T1000 (cell line): Measurements from ENCODE around the gene ID1.
A peak's percentile ranks its signal among the peaks of the same experiment; 100 is the strongest.
"Not testable (repeated sequence)": the region's sequence is repeated elsewhere in the genome, so short reads cannot be mapped to it uniquely, and the experiment has no call there.

Source experiments
- DNase-seq: peaks from one replicate; lab custom pipeline; 2025; ENCODE audit warnings: mixed read lengths; lab: John Stamatoyannopoulos, UW

Gene ID1

DNA sequence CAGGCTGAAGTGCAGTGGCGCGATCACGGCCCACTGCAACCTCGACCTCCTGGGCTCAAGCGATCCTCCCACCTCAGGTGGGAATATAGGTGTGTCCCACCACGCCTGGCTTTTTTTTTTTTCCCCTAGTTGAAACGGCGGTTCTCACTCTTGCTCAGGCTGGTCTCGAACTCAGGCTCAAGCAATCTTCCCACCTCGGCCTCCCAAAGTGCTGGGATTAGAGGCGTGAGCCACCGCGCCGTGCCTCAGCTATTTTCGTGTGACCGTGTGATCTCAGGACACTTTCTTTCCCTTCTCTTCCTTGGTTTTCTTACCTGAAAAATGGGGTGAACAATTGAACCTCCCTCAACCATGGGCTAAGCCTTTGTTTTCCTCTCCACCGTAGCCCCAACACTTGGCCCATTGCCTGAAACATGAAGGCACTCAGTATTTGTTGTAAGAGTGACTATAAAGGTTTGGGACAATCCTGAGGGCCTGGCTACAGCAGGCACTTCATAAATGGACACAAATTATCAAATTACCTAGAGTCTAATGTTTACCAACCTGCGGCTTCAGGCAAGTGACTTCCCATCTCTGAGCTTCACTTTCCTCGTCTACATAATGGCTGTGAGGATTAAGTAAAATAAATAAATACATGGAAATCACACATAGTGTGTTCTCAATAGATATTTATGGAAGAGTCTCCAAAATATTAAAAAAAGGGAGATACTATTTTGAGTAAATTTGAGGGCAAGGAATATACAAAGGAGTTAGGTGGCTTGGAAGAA is 31.4 kb upstream of the ID1 start:
- DNase-seq: no peak

DNA sequence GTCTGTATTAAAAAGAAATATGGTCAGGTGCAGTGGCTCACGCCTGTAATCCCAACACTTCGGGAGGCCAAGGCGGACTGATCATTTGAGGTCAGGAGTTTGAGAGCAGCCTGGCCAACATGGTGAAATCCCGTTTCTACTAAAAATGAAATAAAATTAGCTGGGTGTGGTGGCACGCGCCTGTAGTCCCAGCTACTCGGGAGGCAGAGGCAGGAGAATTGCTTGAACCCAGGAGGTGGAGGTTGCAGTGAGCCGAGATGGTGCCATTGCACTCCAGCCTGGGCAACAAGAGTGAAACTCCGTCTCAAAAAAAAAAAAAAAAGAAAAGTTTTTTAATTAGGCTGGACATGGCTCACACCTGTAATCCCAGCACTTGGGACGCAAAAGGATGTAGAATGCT is 30.1 kb upstream of the ID1 start:
- DNase-seq: not testable (repeated sequence)

DNA sequence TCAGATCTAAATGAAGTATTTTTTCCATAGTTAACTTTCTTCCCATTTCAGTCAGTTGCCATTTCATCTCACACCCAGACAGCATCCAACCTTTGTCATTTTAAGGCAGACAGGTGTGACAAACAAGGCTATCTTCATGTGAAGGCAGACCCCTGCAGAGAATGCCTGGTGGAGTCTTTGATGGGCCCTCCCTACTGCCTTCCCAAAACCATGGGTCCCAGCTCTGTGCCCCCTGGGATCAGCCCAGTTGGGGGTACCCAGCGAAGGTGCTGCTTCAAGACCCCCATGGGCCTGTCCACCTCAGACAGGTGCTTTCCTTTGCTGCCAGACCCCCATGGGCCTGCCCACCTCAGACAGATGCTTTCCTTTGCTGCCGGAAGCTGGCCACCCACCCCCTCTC is 28.3 kb upstream of the ID1 start:
- no peak for DNase-seq

DNA sequence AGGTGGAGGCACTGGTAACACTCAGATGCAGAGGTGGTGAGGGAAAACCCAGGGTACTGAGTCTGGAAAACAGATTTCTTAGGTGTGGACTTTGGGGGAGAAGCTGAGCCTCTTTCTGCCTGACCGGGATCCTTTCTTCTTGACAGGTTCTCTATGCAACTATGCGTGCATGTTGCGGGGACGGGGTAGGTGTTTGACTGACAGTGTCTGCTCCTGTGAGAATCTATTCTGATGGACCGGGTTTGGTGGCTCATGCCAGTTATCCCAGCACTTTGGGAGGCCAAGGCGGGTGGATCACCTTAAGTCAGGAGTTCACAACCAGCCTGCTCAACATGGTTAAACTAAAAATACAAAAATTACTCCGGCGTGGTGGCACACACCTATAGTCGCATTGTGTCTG is 27.9 kb upstream of the ID1 start:
- no peak for DNase-seq

DNA sequence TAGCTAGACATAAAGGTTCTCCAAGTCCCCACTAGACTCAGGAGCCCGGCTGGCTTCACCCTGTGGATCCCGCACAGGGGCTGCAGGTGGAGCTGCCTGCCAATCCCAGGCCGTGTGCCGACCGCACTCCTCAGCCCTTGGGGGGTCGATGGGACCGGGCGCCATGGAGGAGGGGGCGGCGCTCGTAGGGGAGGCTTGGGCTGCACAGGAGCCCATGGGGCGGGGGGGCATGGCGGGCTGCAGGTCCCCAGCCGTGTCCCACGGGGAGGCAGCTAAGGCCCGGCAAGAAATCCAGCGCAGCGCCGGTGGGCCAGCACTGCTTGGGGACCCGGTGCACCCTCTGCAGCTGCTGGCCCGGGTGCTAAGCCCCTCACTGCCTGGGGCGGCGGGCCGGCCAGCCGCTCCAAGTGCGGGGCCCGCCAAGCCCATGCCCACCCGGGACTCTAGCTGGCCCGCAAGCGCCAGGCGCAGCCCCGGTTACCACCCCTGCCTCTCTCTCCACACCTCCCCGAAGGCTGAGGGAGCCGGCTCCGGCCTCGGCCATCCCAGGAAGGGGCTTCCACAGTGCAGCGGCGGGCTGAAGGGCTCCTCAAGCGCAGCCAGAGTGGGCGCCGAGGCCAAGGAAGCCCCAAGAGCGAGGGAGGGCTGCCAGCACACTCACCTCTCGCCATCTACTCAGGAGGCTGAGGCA is 26.5 kb upstream of the ID1 start:
- DNase-seq: no peak

DNA sequence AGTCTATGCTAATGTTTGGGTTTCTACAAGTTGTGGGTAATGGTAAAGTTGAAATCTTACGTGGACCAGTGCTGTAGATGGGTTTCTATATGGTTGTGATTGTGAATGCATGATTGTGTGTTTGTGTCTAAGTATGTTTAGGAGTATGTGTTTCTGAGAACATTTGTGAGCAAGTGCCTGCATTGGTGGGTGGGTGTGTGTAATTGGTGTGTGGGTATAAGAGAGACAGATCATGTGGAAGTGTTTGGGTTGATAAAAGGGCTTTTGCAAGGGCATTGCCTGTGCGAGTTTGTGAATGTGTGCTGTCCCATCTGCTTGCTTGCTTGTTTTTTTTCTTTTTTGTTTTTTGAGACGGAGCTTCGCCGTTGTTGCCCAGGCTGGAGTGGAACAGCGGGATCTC is 25.8 kb upstream of the ID1 start:
- DNase-seq: no peak

DNA sequence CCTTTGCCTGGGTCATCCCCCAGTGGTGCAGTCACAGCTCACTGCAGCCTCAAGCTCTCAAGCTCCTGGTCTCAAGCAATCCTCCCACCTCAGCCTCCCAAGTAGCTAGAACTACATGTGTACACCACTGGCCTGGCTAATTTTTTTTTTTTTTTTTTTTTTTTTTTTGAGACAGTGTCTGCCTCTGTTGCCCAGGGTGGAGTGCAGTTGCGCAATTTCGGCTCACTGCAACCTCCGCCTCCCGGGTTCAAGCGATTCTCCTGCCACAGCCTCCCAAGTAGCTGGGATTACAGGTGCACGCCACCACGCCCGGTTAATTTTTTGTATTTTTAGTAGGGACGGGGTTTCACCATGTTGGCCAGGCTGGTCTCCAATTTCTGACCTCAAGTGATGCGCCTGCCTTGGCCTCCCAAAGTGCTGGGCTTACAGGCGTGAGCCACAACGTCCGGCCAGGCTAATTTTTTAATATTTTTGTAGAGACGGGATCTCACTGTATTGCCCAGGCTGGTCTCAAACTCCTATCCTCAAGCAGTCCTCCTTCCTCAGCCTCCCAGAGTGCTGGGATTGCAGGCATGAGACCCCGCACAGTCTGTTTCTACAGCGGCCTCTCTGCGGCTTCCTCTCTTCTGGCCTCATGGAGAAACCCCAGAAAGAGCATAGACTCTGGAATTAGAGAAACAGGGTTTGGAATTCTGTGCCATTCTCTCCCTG is 25.0 kb upstream of the ID1 start:
- DNase-seq: not testable (repeated sequence)

DNA sequence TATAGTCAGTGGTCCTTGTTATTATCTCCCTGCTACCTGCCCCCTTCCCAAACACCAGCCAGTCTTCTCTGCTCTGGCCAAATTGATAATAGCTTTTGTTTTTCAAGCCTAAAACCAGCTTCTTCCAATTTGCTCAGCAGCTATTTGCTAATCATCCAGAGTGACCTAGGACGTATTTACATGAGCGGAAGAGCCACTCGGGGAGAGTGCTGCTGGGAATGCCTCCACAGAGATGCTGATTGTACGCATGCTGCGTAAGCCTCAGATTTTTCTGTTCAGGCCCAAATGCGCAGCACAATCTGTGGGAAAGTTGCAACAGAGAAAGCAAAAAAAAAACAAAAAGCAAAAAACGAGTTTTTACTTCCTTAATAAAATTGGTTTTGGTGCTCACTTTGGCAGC is 24.4 kb upstream of the ID1 start:
- DNase-seq: no peak

DNA sequence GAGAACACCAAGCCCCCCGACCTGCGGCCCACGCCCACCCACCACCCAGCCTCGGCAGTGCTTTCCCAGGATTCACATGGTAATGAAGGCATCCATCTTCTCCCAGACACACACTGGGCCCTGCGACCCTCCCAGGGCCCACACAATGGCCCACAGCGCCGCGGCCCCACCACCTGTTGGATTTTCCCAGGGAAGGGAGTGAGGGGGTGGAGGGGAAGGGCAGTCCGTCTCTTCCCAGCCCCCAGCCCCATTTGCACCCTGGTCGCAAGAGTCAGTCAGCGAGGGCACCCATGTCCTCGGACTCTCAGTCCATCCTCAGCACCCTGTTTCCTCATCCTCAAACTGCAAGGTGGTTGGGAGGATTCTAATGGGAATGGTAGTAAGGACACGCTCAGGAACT is 23.7 kb upstream of the ID1 start:
- no peak for DNase-seq

DNA sequence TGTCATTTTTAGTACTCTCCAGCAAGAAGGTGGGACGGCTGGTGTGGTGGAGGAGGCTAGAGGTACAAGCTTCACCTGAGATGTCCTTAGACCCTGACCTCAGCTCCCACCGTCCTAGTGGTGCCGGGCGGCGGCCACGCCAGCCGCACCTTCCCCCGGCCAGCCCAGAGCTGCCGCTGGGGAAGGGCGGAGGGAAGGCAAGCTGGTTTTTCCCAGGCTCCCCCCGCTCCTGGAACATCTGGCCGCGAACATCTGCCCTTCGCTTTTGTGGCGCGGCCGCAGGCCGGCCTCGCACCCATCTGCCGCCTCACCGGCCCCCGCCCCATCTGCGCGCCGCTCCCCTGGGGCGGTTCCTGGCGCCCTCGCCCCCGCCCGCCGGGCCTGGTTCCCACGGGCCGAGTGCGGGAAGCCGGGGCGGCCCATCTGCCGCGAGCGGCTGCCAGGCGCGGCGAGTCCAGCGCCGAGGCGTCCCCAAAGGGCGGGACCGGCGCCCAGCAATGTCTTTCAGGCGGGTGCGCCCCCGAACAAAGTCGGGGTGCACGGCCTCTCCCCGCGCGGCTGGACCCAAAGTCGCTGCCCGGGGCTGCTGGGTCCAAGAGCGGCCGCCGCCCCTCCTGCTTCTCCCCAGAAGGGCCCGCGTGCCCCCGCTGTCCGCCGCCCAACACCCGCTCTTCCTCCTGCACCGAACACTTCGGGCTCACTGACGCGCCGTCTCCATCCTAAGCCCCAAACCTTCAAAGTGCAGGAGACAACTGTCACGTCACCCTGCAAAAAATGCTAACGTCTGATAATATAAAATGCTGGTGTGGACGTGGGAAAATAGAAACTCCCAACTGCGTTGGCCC is 17.3 kb upstream of the ID1 start:
- DNase-seq: no peak

DNA sequence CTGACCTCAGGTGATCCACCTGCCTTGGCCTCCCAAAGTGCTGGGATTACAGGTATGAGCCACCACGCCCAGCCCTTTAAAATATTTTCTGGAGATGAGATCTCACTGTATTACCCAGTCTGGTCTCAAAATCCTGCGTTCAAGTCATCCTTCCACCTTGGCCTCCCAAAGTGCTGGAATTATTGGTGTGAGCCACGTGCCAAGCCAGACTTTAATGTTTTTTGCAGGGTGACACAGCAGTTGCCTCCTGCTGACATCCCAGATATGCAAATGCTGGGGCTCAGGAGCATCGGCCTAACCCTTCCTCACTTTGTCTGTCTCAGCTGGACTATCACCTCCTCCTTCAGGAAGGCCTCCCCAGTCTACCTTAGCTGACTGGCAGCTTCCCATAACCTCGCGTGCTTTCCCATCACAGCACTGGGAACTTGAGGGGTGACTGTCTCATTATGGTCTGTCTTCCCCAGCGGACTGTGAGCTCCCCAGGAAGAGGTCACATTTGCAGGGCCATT is 14.3 kb upstream of the ID1 start:
- no peak for DNase-seq

DNA sequence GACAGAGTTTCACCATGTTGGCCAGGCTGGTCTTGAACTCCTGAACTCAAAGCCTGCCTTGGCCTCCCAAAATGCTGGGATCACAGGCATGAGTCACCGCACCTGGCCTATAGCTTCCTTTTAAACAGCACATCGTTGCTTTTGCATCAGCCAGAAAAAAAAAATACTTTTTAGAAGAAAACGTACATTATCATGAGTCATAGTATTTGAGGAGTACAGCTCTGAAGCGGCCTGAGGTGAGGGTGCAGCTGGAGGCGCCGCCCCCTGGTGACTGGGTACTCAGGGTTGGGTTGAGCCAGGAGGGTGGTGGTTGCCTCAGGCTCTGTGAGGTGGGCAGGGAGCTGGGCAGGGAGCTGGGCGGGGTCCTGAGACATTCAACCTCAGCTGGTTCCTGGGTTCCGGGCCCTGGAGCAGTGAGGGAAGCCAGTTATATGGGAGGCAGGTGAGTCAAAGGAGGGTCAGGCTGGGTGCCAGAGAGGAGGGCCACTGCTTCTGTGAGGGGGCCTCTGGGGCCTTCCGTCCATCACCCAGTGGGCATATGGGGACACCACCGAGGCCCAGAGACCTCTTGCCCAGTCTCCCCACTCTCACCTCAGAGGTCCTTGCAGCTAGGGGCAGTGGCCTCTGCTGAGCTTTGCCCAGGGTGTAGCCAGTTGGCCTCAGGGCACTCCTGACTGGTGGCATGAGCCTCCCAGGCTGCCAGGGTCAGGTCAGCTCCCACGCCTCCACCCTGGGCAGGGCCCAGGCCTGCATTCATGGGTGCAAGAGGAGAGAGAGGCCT is 11.7 kb upstream of the ID1 start:
- DNase-seq: peak; percentile 88

DNA sequence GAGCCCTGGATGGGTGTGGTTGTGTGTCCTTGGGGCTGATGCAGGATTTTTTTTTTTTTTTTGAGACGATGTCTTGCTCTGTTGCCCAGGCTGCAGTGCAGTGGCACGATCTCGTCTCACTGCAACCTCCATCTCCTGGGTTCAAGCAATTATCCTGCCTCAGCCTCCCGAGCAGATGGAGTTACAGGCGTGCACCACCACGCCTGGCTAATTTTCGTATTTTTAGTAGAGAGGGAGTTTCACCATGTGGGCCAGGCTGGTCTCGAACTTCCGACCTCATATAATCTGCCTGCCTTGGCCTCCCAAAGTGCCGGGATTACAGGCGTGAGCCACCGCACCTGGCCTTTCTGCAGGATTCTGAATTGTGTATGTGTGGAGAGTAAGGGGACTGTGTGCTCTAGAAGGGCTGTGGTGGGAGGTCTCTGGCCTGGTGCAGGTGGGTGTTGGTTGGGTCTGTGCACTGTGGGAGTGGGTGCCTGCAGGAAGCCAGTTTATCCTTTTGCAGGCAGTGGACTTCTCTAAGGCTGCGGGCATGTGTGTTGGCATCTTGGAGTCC is 11.0 kb upstream of the ID1 start:
- no peak for DNase-seq

DNA sequence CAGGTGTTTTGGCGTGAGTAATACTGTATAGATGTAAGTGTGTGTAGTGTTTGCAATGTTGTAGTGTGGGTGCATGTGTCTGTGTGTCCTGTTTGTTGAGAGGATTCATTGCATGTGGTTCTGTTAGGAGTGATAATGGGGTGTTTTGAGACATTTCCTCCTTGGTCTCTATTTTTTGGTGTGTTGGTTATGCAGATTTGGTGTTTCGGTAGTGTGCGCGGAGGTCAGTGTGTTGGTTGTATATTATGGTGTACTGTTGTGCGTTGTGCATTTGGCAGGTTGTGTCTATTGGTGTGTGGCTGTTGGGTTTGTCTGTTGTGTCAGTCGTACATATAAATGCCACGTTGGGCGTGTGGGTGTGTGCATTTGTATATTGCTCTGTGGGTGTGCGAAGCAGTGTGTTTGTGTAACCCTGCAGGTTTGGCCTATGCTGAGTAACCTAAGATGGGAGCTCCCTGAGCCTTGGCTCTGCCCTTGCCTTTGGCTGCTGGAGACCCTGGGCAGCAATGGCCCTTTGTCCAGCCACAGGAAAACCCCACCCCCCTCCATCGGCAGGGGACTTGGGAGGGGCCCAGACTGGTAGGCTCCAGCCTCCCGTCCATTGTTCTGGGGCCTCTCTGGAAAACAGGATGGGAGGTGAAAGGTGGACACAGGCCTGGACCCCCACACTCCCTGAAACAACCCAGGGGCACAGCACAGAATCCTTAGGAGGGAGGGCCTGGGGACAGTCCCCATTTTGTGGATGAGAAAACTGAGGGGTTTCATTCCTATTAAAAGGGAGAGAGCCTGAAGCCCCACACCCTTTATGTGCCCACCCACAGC is 10.3 kb upstream of the ID1 start:
- DNase-seq: no peak

DNA sequence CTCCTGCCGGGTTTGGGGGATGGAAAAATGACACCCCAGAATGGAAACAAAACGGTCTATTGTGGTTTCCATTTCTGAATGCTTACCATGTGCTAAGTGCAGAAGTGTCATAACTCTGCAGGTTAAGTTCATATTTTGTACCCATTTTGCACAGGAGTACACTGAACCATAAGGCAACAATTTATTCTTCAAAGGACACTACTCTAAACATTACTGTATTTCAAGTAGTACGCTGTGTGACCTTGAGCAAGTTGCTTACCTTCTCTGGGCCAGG is 9.8 kb upstream of the ID1 start:
- DNase-seq: no peak

DNA sequence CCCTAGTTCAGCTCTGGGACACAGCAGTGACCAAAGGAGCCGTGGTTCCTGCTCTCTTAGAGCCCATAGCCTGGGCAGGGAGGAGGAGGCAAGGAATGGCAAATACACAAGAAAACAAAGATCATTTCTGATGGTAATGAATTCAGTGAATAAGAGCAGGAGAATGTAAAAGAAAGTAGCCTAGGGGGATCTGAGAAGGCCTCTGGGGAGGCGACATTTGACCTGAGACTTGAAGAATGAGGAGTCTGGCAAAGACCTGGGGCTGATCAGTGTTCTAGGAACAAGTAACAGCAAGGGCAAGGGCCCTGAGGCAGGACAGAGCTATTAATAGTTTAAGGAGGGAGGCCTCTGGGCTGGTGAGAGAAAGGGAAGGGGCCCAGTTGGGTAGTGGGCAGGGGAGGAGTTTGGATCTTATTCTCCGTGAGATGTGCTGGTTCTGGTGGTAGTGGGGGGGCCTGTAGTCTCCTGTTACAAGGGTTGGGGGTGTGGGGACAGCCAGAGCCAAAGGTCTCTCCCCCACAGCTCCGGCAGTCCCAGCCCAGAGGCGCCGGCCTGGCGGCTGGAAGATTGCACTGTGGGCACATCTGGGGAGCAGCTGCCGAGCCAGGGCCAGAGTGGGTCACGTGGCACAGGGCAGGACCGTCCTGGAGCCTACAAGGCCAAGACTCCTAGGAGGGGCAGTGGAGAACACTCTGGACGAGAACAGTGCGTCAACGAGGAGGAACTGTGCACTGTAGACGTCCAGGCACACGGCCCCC is 9.3 kb upstream of the ID1 start:
- DNase-seq: peak; percentile 89

DNA sequence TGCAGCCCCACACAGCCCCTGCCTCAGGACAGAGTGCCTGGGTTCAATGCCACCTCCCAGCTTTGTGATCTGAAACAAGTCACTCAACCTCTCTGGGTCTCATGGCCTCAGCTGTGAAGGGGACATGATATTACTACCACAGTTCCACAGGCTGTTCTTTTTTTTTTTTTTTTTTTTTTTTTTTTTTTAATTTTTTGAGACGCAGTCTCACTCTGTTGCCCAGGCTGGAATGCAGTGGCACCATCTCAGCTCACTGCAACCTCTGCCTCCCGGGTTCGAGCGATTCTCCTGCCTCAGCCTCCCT is 8.7 kb upstream of the ID1 start:
- DNase-seq: not testable (repeated sequence)

DNA sequence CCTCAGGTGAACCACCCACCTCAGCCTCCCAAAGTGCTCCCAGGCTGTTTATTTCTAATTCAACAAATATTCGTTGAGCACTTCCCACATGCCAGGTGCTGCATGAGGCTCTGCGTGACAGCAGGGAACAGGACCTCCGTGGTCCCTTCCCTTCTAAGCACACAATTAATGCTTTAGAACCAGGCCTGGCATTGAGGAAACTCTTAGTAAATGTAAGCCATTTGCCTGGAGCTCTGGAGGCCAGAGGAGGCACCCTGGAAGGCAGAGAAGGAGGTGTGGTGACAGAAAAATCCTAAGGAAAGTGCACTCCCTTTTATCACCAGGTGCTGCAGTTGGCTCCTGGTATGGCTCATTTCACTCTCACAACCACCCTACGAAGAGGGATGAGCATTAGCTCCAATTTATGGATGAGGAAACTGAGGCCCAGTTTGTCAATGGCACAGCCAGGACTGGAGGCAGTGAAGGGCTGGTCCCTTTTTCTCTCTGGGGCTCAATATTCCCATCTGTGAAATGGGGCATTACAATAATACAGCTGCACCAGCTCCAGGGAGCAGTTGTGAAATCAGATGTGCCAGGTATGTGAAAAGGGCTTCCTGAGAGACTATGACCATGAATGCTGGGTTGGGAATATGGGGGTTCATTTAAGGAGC is 8.1 kb upstream of the ID1 start:
- DNase-seq: no peak

DNA sequence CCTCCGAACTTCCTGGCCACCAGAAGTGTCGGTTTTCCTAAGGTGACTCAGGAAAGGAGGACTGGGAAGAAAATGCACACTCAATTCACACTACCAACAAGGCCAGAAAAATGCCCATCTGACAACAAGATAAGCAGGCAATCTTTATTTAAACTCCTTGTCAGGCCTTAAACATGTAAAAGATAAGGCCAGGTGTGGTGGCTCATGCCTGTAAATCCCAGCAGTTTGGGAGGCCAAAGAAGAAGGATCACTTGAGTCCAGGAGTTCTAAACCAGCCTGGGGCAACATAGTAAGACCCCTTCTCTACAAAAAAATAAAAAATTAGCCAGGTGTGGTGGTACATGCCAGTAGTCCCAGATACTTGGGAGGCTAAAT is 7.6 kb upstream of the ID1 start:
- no peak for DNase-seq
